Chondrocyte (in vitro differentiated cells): ENCODE measurements around the gene SFTA2. TPM values are rescaled to one million over a fixed set of nuclear protein-coding genes. Genes with fewer than 3 reads are reported as not detected.
"Not testable (repeated sequence)": the region's sequence is repeated elsewhere in the genome, so short reads cannot be mapped to it uniquely, and the experiment has no call there.

Source experiments
- DNase-seq: peaks from one replicate; pipeline ENCODE4 v3.0.0; 2021; ENCODE audit warnings: mixed read lengths, low spot score
- H3K27ac Mint-ChIP-seq: one replicate; pipeline ENCODE4 v1.8.0; 2021; ENCODE audit warnings: mild to moderate bottlenecking, moderate library complexity, mixed read lengths; ENCODE audit not compliant: unreplicated experiment
- H3K27me3 Mint-ChIP-seq: 2 replicates; pipeline ENCODE4 v1.8.0; 2021; ENCODE audit warnings: low read depth, mixed read lengths
- H3K36me3 Mint-ChIP-seq: 2 replicates; pipeline ENCODE4 v1.8.0; 2021; ENCODE audit warnings: low read depth, mixed read lengths
- H3K4me1 Mint-ChIP-seq: 2 replicates; pipeline ENCODE4 v1.8.0; 2021; ENCODE audit warnings: low read depth, mild to moderate bottlenecking, mixed read lengths
- H3K4me3 Mint-ChIP-seq: one replicate; pipeline ENCODE4 v1.8.0; 2021; ENCODE audit warnings: mild to moderate bottlenecking, moderate library complexity, mixed read lengths; ENCODE audit not compliant: unreplicated experiment
- H3K9me3 Mint-ChIP-seq: 2 replicates; pipeline ENCODE4 v1.8.0; 2021; ENCODE audit warnings: low read depth, mixed read lengths
- CTCF ChIP-seq: fragments of 200-600 bp; sonication (generic); IDR thresholded peaks from 2 replicates; pipeline ENCODE4 v1.5.0; 2021; ENCODE audit warnings: antibody characterized with exemption, mild to moderate bottlenecking, moderate library complexity
- total RNA-seq: library from RNA; stranded (reverse); gene quantifications from 3 replicates; pipeline ENCODE4 v1.2.1, GENCODE V29; 2021

SFTA2 gene
- total RNA-seq, 1 donor from 2014 or later = not detected

- no peaks in the 10 kb centered on the region for H3K36me3 Mint-ChIP-seq
- H3K27ac Mint-ChIP-seq = no peak overlapping the region
- H3K9me3 Mint-ChIP-seq = no peaks in the 10 kb centered on the region
- no peak overlapping the region for H3K4me3 Mint-ChIP-seq
- no peak for DNase-seq
- H3K27me3 Mint-ChIP-seq = peaks cover 5% of the 10 kb centered on the region
- no peaks in the 10 kb centered on the region for H3K4me1 Mint-ChIP-seq
- TF ChIP-seq CTCF = no peak
Measured at GRCh38 chr6:30935018-30935417, 3.0 kb upstream of the SFTA2 start.

GRCh38 chr6:30932665-30933365 is 845 bp upstream of the SFTA2 start:
- peaks cover 12% of the 10 kb centered on the region for H3K9me3 Mint-ChIP-seq
- H3K4me1 Mint-ChIP-seq = no peaks in the 10 kb centered on the region
- H3K36me3 Mint-ChIP-seq = peaks cover 11% of the 10 kb centered on the region
- no peak overlapping the region for H3K27ac Mint-ChIP-seq
- no peak for DNase-seq
- peaks cover 4% of the 10 kb centered on the region for H3K27me3 Mint-ChIP-seq
- no peak for TF ChIP-seq CTCF
- H3K4me3 Mint-ChIP-seq = no peak overlapping the region

GRCh38 chr6:30931272-30931671 is 698 bp downstream of the SFTA2 start:
- H3K36me3 Mint-ChIP-seq = peaks cover 21% of the 10 kb centered on the region
- DNase-seq = no peak
- no peak overlapping the region for H3K27ac Mint-ChIP-seq
- H3K4me3 Mint-ChIP-seq = no peak overlapping the region
- H3K27me3 Mint-ChIP-seq = no peaks in the 10 kb centered on the region
- no peak for TF ChIP-seq CTCF
- H3K9me3 Mint-ChIP-seq = peaks cover 12% of the 10 kb centered on the region
- peaks cover 8% of the 10 kb centered on the region for H3K4me1 Mint-ChIP-seq

- DNase-seq = no peak
- peaks cover 12% of the 10 kb centered on the region for H3K9me3 Mint-ChIP-seq
- H3K36me3 Mint-ChIP-seq = peaks cover 23% of the 10 kb centered on the region
- no peak for TF ChIP-seq CTCF
- H3K27me3 Mint-ChIP-seq = no peaks in the 10 kb centered on the region
- peaks cover 10% of the 10 kb centered on the region for H3K4me1 Mint-ChIP-seq
- H3K4me3 Mint-ChIP-seq = no peak overlapping the region
- H3K27ac Mint-ChIP-seq = no peak overlapping the region
Measured at GRCh38 chr6:30930506-30930905, 1.5 kb downstream of the SFTA2 start.

- peaks cover 23% of the 10 kb centered on the region for H3K36me3 Mint-ChIP-seq
- H3K4me1 Mint-ChIP-seq = peaks cover 10% of the 10 kb centered on the region
- no peak overlapping the region for H3K27ac Mint-ChIP-seq
- no peak for DNase-seq
- H3K4me3 Mint-ChIP-seq = no peak overlapping the region
- peaks cover 12% of the 10 kb centered on the region for H3K9me3 Mint-ChIP-seq
- no peaks in the 10 kb centered on the region for H3K27me3 Mint-ChIP-seq
- TF ChIP-seq CTCF = no peak
Measured at GRCh38 chr6:30928677-30929076, 3.3 kb downstream of the SFTA2 start.

- H3K4me1 Mint-ChIP-seq = peaks cover 10% of the 10 kb centered on the region
- peaks cover 12% of the 10 kb centered on the region for H3K9me3 Mint-ChIP-seq
- H3K27ac Mint-ChIP-seq, H3K27me3 Mint-ChIP-seq, H3K4me3 Mint-ChIP-seq, DNase-seq: not testable (repeated sequence)
- peaks cover 36% of the 10 kb centered on the region for H3K36me3 Mint-ChIP-seq
Measured at GRCh38 chr6:30927080-30927479, 4.9 kb downstream of the SFTA2 start.
